Omental fat pad (tissue), 4 donors: ENCODE measurements around the gene PRR23A. TPM values are rescaled to one million over a fixed set of nuclear protein-coding genes. Genes with fewer than 3 reads are reported as not detected.

ENCODE experiments used
- ATAC-seq: fragments of 150-250 bp; one replicate; pipeline ENCODE4 v1.9.1; 2016; ENCODE audit warnings: mild to moderate bottlenecking, moderate library complexity; ENCODE audit not compliant: low FRiP score
- DNase-seq: peaks from one replicate; pipeline ENCODE4 v3.0.0-alpha.2; 2019; ENCODE audit warnings: low spot score
- CTCF ChIP-seq, 3 donors: fragments of 450-650 bp; IDR thresholded peaks; one replicate each; pipeline ENCODE4 v1.5.1; 2016 to 2017; ENCODE audit warnings: antibody characterized with exemption in 3 of 3, mild to moderate bottlenecking in 3 of 3, moderate library complexity in 2 of 3
- total RNA-seq, 4 donors: library from RNA; depleted of rRNA; stranded (reverse); fragments of >200 nt; gene quantifications; one replicate each; pipeline ENCODE4 v1.1.0, GENCODE V29; 2016

The PRR23A gene
- total RNA-seq, 4 donors from 2014 or later = not detected

GRCh38 chr3:139024968-139025367 lies 18.9 kb upstream of the PRR23A start:
- ATAC-seq (no peak), DNase-seq (no peak)

GRCh38 chr3:139020868-139021234 lies 14.8 kb upstream of the PRR23A start, which contains the start of gene PRR23B:
Gene PRR23B (minus strand): TSS chr3:139020926. CDS start chr3:139020661, 265 bp downstream.
- DNase-seq (no peak), ATAC-seq (no peak)
- TF ChIP-seq CTCF (IDR thresholded peaks at IDR 0.05) = no peak

More at GRCh38 chr3:139024968-139025367, 18.9 kb upstream of the PRR23A start:
- no peak for TF ChIP-seq CTCF (IDR thresholded peaks at IDR 0.05)

GRCh38 chr3:139020036-139020867 lies 14.2 kb upstream of the PRR23A start:
- DNase-seq (no peak), ATAC-seq (no peak)
- TF ChIP-seq CTCF (IDR thresholded peaks at IDR 0.05) = no peak

GRCh38 chr3:139016430-139017048 lies 10.5 kb upstream of the PRR23A start:
- TF ChIP-seq CTCF (IDR thresholded peaks at IDR 0.05) = no peak
- no peak for ATAC-seq

GRCh38 chr3:139005356-139005993 lies 593 bp downstream of the PRR23A start:
- no peak for TF ChIP-seq CTCF (IDR thresholded peaks at IDR 0.05)
- no peak for DNase-seq
- no peak for ATAC-seq

More at GRCh38 chr3:139016430-139017048, 10.5 kb upstream of the PRR23A start:
- no peak for DNase-seq

GRCh38 chr3:138995706-138996105 lies 10.4 kb downstream of the PRR23A start:
- no peak for TF ChIP-seq CTCF (IDR thresholded peaks at IDR 0.05)
- ATAC-seq (no peak), DNase-seq (no peak)
